HTR-8/SVneo (cell line): ENCODE results near the gene ITGB3.

Experiments used
- DNase-seq: peaks from one replicate; pipeline ENCODE4 v3.0.0; 2011; ENCODE audit warnings: low spot score, mixed read lengths; ENCODE audit not compliant: insufficient read length
- FAIRE-seq: peaks from 2 replicates; lab custom pipeline; 2011; peaks lifted over from hg19 to GRCh38; lab: Jason Lieb, UNC

ITGB3 gene

DNA sequence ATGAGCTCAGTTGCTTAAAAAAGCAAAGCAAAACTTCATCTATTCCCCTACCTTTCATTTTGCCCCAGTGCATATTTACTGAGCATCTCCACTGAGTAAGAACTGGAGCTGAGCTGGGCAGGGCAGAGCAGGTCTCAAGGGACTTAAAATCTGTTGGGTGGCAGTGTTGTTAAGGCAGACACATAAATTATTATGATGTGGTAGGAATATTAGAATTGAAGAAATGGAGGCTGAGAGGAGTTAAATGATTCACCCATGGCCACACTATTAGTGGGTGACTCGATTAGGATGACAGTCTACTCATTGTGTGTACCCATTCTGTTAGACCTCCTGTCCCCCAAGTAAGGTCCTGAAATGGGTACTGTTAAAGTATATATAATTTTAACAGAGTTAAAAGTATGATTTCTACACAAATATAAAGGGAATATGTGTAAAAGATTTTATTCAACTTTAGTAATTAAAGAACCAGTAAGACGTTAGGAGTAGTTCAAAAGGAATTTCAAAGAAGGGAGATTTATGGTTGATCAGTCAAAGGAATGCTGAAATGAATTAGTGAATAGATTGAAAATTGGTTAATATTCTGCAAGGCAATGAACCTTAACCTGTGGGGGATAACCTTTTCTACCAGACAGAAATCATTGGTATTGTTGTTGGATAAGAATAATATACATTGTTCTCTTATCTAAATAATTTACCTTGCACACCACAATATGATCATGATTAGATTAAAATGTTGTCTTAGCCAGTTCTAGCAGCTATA, 17.5 kb downstream of the ITGB3 start:
- FAIRE-seq (no peak), DNase-seq (no peak)

GRCh38 chr17:47272491-47272890, 18.9 kb downstream of the ITGB3 start:
- DNase-seq = no peak
- FAIRE-seq = no peak

DNA sequence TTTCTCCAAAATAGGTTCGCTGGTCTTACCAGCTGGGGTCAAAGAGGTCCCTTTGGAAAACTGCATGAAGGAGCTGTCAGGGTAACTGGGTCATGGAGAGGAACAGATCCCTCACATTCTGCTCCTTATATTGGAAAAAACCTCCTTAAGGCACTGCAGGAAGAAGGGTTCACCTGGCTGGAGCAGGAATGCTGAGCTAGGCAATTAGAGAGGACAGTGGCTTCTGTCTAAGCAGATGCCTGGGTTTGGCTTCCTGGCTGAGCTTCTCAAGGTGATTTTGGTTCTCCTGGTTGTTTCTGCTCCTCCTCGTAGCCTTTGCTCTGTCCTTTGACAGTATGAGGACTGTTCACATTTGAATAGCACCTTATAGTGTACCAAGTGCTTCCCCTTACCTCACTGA, 19.6 kb downstream of the ITGB3 start:
- FAIRE-seq (no peak), DNase-seq (no peak)

DNA sequence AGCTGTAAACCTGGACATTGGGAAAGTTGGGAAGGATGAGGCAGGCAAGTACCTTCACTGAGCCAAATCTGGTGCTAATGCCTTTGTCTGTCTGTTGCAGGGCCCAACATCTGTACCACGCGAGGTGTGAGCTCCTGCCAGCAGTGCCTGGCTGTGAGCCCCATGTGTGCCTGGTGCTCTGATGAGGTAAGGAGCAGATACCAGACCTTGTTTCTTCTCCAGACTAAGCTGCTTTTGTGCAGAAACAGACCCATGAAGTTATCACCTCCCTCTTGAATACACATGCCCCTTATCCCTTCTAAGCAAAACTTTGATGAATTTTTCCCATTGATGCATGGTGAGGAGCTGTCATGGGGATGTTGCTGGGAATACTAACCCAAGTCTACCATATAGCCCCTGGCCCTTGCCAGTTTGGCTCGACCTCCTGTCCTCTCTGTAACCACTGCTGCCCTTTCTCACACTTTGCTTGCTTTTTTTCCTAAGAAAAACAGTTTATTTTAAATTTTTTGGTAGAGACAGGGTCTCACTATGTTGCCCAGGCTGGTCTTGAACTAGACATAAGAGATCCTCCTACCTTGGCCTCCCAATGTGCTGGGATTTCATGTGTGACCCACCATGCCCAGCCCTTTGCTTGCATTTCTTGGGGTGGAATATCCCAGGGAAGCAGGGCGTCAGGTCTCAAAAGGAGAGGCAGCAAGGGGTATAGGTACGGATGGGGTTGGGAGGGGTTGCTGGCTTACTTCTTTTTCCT, 20.9 kb downstream of the ITGB3 start:
- no peak for FAIRE-seq
- DNase-seq = no peak

GRCh38 chr17:47275245-47275984, 21.8 kb downstream of the ITGB3 start:
- DNase-seq = no peak
- no peak for FAIRE-seq

DNA sequence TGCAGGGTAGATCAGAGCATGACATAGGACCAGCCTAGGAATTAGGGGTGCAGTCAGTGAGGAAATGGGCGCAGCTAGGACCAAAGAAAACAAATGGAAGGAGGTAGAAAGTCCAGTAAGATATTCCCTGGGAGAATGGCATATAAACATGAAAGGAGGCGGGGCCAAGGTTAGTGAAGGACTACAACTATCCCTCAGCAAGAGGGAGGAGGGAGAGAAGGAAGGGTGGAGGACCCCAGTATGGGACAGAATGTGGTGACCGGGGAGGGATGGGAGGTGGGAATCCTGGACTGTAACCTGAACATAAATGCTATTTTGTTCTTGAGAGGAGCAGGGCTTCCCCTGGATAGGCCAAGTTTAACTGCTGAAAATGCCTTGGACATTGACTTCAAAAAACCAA, 22.8 kb downstream of the ITGB3 start:
- DNase-seq (no peak), FAIRE-seq (no peak)

- FAIRE-seq (no peak), DNase-seq (no peak)
Observed at GRCh38 chr17:47276868-47277267, 23.2 kb downstream of the ITGB3 start.

- FAIRE-seq = no peak
- DNase-seq = no peak
Observed at GRCh38 chr17:47277921-47278320, 24.3 kb downstream of the ITGB3 start.

DNA sequence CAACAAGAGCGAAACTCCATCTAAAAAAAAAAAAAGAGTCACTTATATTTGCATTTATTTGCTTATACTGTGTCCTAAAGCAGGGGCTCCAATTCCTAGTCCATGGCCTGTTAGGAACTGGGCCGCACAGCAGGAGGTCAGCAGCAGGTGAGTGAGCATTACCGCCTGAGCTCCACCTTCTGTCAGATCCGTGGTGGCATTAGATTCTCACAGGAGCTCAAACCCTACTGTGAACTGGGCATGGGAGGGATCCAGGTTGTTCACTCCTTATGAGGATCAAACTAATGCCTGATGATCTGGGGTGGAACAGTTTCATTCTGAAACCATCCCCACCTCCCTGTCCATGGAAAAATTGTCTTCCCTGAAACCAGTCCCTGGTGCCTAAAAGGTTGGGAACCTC, 24.9 kb downstream of the ITGB3 start:
- DNase-seq (no peak), FAIRE-seq (no peak)

DNA sequence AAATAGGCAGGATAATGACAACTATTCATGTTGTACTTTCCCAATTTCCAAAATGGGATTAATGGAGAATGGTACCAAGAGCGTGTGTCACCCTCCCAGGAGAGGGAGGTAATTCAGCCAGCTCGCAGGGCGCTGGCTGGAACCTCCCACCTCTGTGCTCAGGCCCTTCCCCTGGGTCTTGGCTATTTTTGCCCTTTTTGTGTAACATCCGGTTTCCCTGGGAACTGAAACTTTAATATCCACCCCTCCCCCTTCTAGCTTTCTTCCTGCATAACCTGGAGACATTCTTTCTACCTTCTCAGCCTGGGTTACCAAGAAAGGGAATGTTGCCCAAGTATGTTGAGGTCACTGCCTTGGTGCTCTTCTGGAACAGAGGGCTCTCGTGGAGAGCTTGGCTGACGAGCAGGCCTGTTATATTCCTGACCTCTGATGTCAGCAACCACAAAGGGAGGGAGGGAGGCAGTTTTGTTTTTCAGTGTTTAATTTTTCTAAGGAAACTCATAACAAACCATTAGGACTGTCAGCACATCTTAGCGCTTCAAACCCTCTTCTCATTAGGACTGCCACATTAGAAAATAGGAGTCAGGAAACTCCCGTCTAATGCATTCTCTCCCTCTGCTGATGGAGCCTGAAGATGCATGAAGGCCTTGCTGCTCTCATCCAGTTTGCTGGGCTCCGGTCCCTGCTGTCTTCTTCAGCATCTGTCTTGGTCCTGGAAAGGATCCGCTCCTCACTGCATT, 25.6 kb downstream of the ITGB3 start:
- FAIRE-seq = peak; percentile 76

DNA sequence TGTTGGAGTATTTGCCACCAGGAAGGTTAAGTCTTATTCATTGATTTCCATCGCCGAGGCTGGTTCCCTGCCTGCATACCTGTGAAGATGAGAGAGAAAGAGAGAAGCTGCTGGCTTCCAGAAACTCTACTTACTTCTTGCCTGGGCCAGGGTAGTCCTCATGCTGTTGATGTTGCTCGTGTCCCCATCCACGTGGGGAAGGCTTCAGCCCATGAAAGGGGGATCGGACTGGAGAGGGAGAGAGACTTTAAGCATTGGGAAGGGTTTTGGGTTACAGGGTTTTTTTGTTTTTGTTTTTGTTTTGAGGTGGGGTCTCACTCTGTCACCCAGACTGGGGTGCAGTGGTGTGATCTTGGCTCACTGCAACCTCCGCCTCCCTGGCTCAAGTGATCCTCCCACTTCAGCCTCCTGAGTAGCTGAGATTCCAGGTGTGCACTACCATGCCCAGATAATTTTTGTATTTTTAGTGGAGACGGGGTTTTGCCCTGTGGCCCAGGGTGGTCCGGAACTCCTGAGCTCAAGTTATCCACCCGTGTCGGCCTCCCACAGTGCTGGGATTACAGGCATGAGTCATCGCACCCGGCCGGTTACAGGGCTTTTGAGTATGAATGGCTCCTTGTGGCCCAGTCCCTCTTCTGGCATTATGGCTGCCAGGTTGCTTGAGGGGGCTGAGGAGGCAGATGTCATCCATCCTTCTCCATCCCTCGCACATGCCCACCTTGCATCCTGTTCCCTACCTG, 26.6 kb downstream of the ITGB3 start:
- peak; percentile 40 for FAIRE-seq

More for the DNA sequence above, 25.6 kb downstream of the ITGB3 start:
- peak; percentile 87 for DNase-seq

GRCh38 chr17:47281216-47281615, 27.6 kb downstream of the ITGB3 start:
- peak; percentile 36 for FAIRE-seq
- DNase-seq = no peak

More for the DNA sequence above, 26.6 kb downstream of the ITGB3 start:
- DNase-seq = no peak

- FAIRE-seq (no peak), DNase-seq (no peak)
Observed at GRCh38 chr17:47285003-47285402, 31.4 kb downstream of the ITGB3 start.

DNA sequence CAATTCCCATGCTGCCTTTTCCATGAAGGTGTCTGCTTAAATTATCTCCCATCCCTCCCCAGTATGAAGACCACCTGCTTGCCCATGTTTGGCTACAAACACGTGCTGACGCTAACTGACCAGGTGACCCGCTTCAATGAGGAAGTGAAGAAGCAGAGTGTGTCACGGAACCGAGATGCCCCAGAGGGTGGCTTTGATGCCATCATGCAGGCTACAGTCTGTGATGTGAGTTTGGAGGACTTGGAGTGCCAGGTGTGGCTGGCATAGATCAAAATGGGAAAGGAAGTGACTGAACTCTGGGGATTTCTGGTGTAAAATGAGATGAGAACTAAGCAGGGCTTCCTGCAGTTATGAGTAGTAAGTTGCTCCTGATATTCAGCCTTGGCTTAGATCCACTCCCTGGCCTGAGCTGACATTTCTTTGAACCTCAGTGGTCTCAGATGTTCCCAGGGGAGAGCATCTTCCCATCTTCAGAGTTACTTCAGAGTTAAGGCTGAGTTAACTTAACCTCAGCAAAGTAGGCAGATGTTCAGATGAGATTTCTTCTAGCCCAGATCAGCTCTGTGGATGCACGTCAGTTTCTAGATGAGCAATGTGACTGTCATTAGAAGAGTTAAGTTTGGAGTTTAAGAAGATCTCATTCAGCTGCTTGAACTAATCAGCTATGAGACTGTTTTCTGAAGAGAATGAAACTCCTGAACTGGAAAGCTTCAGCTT, 32.7 kb downstream of the ITGB3 start:
- FAIRE-seq (no peak), DNase-seq (no peak)

DNA sequence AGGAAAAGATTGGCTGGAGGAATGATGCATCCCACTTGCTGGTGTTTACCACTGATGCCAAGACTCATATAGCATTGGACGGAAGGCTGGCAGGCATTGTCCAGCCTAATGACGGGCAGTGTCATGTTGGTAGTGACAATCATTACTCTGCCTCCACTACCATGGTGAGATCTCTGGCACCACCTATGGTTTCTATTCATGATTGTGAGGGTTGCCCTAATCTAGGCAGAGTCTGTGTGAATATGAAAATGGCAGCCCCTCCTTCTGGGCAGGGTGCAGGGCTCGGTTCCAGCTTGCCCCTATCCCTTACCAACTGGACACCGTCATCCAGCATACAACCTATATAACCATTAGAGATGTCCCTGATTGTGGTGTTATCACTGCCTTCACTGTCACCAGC, 33.4 kb downstream of the ITGB3 start:
- no peak for DNase-seq
- FAIRE-seq = no peak

- FAIRE-seq (no peak), DNase-seq (no peak)
Observed at GRCh38 chr17:47287639-47288038, 34.0 kb downstream of the ITGB3 start.

DNA sequence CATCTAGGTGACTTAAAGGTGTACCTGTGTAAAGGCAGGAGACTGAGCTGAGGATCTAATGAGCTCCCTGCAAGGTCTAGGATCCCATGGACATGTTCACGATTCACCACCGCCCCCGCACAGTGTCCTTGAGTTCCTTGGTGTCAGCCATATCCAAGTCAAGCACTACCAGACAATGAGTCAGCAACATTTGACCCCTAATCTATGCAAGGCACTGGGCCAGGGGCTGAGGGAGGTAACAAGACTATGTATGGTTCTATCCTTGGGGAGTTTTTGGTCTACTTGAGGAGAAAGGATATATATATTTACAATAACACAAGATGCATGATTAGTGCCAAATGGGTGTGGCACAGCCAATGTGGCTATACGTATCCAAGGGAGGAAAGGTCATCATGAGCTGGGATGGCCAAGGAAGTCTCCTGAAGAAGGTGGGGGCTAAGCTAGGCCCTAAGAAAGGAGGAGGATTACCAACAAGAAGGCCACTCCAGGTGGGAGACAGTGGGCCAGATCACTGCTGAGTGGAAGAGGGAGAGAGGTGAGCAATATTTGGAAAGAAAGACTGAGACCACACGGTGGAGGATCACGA, 35.0 kb downstream of the ITGB3 start:
- DNase-seq (no peak), FAIRE-seq (no peak)

GRCh38 chr17:47289302-47289701, 35.7 kb downstream of the ITGB3 start:
- DNase-seq (no peak), FAIRE-seq (no peak)

DNA sequence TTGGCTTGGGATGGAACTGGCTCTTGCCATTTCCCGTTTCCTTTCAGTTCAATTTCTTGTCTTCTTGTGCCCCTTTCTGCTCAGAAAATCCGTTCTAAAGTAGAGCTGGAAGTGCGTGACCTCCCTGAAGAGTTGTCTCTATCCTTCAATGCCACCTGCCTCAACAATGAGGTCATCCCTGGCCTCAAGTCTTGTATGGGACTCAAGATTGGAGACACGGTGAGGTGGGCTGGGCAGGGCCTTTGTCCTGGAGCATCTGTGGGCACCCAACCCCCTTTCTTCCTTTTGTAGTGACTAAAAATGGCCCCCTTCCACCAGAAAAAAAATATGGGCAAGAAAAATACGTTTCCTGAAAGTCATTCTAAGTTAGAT, 37.2 kb downstream of the ITGB3 start:
- FAIRE-seq = no peak
- no peak for DNase-seq
